Measurements from ENCODE around the gene CMYA5. TPM values are rescaled to one million over a fixed set of nuclear protein-coding genes. Genes with fewer than 3 reads are reported as not detected.

Gene CMYA5
- total and polyA plus RNA-seq, 9 of the 15 experiments (the other 6 are each of a cell fraction or from before 2014, with no cell fraction given) = 0.18 to 1.1 (median 0.32) TPM

DNA sequence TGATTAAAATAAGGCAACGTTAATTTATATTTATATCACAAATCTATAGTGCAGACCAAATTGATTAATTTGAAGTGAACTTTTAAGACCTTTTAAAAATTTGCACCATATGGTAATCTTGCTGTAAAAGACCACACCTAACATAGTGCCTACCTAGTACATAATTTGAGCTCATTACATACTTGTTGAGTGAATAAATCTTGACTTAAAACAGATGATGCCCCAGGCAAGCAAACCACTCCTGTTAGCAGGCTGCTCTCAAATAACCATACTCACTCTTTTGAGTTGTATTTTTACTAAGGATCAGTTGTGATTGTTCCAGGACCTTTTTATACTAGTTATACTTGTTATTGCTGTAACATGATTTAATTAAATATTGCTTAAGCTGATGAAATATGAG lies 27.2 kb downstream of the CMYA5 start:
- Histone ChIP-seq H4K20me1 (replicated peaks; ENCODE audit: control insufficient read depth, insufficient read depth, low read length) (no peaks in the 10 kb centered on the region), H3K4me2 (ENCODE audit: insufficient read depth, low read length) (no peak overlapping the region), H3K9me3 (replicated peaks; ENCODE audit: control insufficient read depth, insufficient read depth, low read depth, low read length) (peaks cover 4% of the 10 kb centered on the region; the same call in 1 of the 2 replicates), H3K9ac (ENCODE audit: insufficient read depth in 1 of 2, low read depth in 2 of 2, low read length in 2 of 2) (no peak overlapping the region), H3K79me2 (ENCODE audit: control insufficient read depth, insufficient read depth, low read length) (no peaks in the 10 kb centered on the region), H3K4me1 (replicated peaks in 1 of 2; ENCODE audit: control insufficient read depth in 2 of 2, insufficient read depth in 2 of 2, low read length in 2 of 2) (no peaks in the 10 kb centered on the region), H3K27me3 (ENCODE audit: control insufficient read depth in 2 of 2, insufficient read depth in 2 of 2, low read length in 2 of 2) (peaks cover 3 to 4% of the 10 kb centered on the region in 2 experiments; a peak in 2 of 5 replicates), H3K27ac (ENCODE audit: extremely low read depth, low read depth, low read length) (no peak overlapping the region), H3K36me3 (ENCODE audit: control insufficient read depth, insufficient read depth, low read length) (no peaks in the 10 kb centered on the region), H3K4me3 (no peak overlapping the region), H3K9me1 (ENCODE audit: control insufficient read depth, insufficient read depth, low read length) (no peaks in the 10 kb centered on the region), H2AFZ (ENCODE audit: low read depth, low read length) (no peak overlapping the region)
- WGBS (ENCODE audit: insufficient coverage, low coverage, missing lambda C conversion rate) = 0% methylated on average over 1 of the region's 1 CpG
- ChIA-PET POLR2A (interaction anchor here (0.9 kb wide), 1 partner anchor 146 kb away, joined by 4 read pairs; no protein-coding TSS in a partner anchor), CTCF (ENCODE audit: low intra/inter-chr PET ratio) (no interaction called here)
- BruUV-seq (replicated peaks) = no TSS peak
- FAIRE-seq = no peak
- intact Hi-C loops (cut with micrococcal nuclease) = no loop called here
- in situ Hi-C loops (cut with MboI) = no loop called here
- no peak for ATAC-seq
- DNase-seq (ENCODE audit: extremely low read depth in 1 of 4, low spot score in 3 of 4) = no peak
- TF ChIP-seq HNRNPK (IDR thresholded peaks at IDR 0.05; ENCODE audit: low read depth, low read length, poor library complexity, severe bottlenecking) (no peak), NCOA6 (IDR thresholded peaks at IDR 0.05) (no peak), PURB (CRISPR knock-in tag; IDR thresholded peaks at IDR 0.05; ENCODE audit: low read depth) (no peak), RBM15 (IDR thresholded peaks at IDR 0.05; ENCODE audit: insufficient read depth, low read length) (no peak), ZBTB49 (CRISPR knock-in tag; IDR thresholded peaks at IDR 0.05; ENCODE audit: borderline replicate concordance) (no peak), ZNF175 (CRISPR knock-in tag; IDR thresholded peaks at IDR 0.05; ENCODE audit: low read depth) (no peak)
- TF ChIP-seq, protein P1, sequence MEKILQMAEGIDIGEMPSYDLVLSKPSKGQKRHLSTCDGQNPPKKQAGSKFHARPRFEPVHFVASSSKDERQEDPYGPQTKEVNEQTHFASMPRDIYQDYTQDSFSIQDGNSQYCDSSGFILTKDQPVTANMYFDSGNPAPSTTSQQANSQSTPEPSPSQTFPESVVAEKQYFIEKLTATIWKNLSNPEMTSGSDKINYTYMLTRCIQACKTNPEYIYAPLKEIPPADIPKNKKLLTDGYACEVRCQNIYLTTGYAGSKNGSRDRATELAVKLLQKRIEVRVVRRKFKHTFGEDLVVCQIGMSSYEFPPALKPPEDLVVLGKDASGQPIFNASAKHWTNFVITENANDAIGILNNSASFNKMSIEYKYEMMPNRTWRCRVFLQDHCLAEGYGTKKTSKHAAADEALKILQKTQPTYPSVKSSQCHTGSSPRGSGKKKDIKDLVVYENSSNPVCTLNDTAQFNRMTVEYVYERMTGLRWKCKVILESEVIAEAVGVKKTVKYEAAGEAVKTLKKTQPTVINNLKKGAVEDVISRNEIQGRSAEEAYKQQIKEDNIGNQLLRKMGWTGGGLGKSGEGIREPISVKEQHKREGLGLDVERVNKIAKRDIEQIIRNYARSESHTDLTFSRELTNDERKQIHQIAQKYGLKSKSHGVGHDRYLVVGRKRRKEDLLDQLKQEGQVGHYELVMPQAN (IDR thresholded peaks at IDR 0.05; ENCODE audit: borderline replicate concordance) = no peak
- TF ChIP-seq, protein P2, sequence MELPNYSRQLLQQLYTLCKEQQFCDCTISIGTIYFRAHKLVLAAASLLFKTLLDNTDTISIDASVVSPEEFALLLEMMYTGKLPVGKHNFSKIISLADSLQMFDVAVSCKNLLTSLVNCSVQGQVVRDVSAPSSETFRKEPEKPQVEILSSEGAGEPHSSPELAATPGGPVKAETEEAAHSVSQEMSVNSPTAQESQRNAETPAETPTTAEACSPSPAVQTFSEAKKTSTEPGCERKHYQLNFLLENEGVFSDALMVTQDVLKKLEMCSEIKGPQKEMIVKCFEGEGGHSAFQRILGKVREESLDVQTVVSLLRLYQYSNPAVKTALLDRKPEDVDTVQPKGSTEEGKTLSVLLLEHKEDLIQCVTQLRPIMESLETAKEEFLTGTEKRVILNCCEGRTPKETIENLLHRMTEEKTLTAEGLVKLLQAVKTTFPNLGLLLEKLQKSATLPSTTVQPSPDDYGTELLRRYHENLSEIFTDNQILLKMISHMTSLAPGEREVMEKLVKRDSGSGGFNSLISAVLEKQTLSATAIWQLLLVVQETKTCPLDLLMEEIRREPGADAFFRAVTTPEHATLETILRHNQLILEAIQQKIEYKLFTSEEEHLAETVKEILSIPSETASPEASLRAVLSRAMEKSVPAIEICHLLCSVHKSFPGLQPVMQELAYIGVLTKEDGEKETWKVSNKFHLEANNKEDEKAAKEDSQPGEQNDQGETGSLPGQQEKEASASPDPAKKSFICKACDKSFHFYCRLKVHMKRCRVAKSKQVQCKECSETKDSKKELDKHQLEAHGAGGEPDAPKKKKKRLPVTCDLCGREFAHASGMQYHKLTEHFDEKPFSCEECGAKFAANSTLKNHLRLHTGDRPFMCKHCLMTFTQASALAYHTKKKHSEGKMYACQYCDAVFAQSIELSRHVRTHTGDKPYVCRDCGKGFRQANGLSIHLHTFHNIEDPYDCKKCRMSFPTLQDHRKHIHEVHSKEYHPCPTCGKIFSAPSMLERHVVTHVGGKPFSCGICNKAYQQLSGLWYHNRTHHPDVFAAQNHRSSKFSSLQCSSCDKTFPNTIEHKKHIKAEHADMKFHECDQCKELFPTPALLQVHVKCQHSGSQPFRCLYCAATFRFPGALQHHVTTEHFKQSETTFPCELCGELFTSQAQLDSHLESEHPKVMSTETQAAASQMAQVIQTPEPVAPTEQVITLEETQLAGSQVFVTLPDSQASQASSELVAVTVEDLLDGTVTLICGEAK (IDR thresholded peaks at IDR 0.05) = no peak
- TF ChIP-seq, protein P2 (CRISPR knock-in tag; IDR thresholded peaks at IDR 0.05) = no peak

All from K562 (cell line).